PC-9 (cell line): ENCODE data around the gene CACHD1. TPM values are rescaled to one million over a fixed set of nuclear protein-coding genes. Genes with fewer than 3 reads are reported as not detected.

Experiments used
- BruUV-seq: library from RNA; stranded (reverse); fragments of 400-500 nt; replicated peaks from 2 replicates; lab custom pipeline; 2021; lab: Mats Ljungman, UMichigan
- CTCF ChIA-PET: fragments of 300-600 bp; sonication (Branson Sonifier 250); formaldehyde crosslinking; loops from one replicate; lab custom pipeline; 2022; ENCODE audit warnings: antibody characterized with exemption; lab: Charles Lee
- POLR2A ChIA-PET: fragments of 300-600 bp; sonication (Branson Sonifier 250); formaldehyde crosslinking; loops from one replicate; lab custom pipeline; 2022; ENCODE audit warnings: antibody characterized with exemption; ENCODE audit not compliant: unreplicated experiment; lab: Charles Lee
- DNase-seq, 2 experiments: peaks; one replicate each; pipeline versions ENCODE4 v3.0.0 to v3.0.0-alpha.2; 2015 to 2022; ENCODE audit warnings: mixed read lengths in 1 of 2
- H2AFZ ChIP-seq: fragments of 200-600 bp; sonication (generic); 2 replicates; pipeline ENCODE4 v1.8.1; 2017; ENCODE audit warnings: antibody characterized with exemption
- H3F3A ChIP-seq: fragments of 200-600 bp; sonication (generic); 2 replicates; pipeline ENCODE4 v1.8.1; 2017; ENCODE audit warnings: antibody characterized with exemption, mild to moderate bottlenecking, low read depth; ENCODE audit not compliant: insufficient read depth
- H3K27ac ChIP-seq: fragments of 200-600 bp; sonication (generic); 2 replicates; pipeline ENCODE4 v1.6.1; 2016; ENCODE audit warnings: mixed run types
- H3K27me3 ChIP-seq: fragments of 200-600 bp; sonication (generic); 2 replicates; pipeline ENCODE4 v1.6.1; 2016; ENCODE audit warnings: low read depth, mixed run types; ENCODE audit not compliant: insufficient read depth
- H3K36me3 ChIP-seq: fragments of 200-600 bp; sonication (generic); 2 replicates; pipeline ENCODE4 v1.6.1; 2016; ENCODE audit warnings: low read depth, mixed run types
- H3K4me1 ChIP-seq: fragments of 200-600 bp; sonication (generic); replicated peaks from 2 replicates; pipeline ENCODE4 v1.6.1; 2016; ENCODE audit warnings: mixed run types; ENCODE audit not compliant: insufficient read depth
- H3K4me2 ChIP-seq: fragments of 200-600 bp; sonication (generic); 2 replicates; pipeline ENCODE4 v1.6.1; 2017; ENCODE audit warnings: mixed run types
- H3K4me3 ChIP-seq: fragments of 200-600 bp; sonication (generic); 2 replicates; pipeline ENCODE4 v1.6.1; 2016; ENCODE audit warnings: mixed run types
- H3K79me2 ChIP-seq: fragments of 200-600 bp; sonication (generic); 2 replicates; pipeline ENCODE4 v1.6.1; 2017; ENCODE audit warnings: low read depth, mixed run types
- H3K9me2 ChIP-seq: fragments of 200-600 bp; sonication (generic); 2 replicates; pipeline ENCODE4 v1.8.1; 2017; ENCODE audit warnings: mild to moderate bottlenecking; ENCODE audit not compliant: insufficient read depth
- H3K9me3 ChIP-seq: fragments of 200-600 bp; sonication (generic); 2 replicates; pipeline ENCODE4 v1.8.1; 2016; ENCODE audit warnings: low read depth; ENCODE audit not compliant: insufficient read depth
- H4K20me1 ChIP-seq: fragments of 200-600 bp; sonication (generic); 2 replicates; pipeline ENCODE4 v1.8.1; 2017; ENCODE audit not compliant: insufficient read depth
- EZH2 ChIP-seq: fragments of 200-600 bp; sonication (generic); IDR thresholded peaks from 2 replicates; pipeline ENCODE4 v1.8.0; 2017; ENCODE audit warnings: antibody characterized with exemption, low read depth
- intact Hi-C: fragments of 100-400 bp; cut with micrococcal nuclease; formaldehyde crosslinking; loops from one replicate; pipeline ENCODE4 v1.10.0; 2022; ENCODE audit not compliant: unreplicated experiment
- total RNA-seq: library from RNA; stranded (reverse); gene quantifications from 2 replicates; pipeline ENCODE4 v1.2.3, GENCODE V29; 2021
- TF ChIP-seq, protein P1 (sequence below): fragments of 200-600 bp; sonication (generic); conservative IDR thresholded peaks from 2 replicates; pipeline ENCODE4 v1.6.1; 2017; ENCODE audit warnings: mixed run types, antibody characterized with exemption, mild to moderate bottlenecking, moderate library complexity

The CACHD1 gene
- total RNA-seq, 1 experiment from 2014 or later, result 3.1 TPM

DNA sequence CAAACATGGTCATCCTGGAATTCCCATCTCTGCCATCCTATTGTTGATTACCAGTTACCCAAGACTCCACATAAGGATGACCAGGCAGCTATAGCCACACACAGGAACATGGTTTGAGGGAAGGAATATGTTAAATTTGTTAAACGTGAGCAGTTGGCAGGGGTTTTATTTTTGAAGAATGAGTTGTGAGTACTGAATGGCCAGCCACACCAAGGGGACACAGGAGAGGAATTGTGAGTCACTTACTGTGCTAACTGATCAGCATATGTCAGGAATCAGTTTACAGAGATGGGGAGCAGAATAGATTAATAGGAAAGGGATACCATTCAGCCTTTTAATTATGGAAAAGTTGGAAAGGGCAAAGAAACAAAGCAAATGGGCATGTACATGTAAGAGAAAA lies 235.7 kb downstream of the CACHD1 start:
- Histone ChIP-seq H3K27me3 (no peaks in the 10 kb centered on the region), H3F3A (no peaks in the 10 kb centered on the region), H3K27ac (no peak overlapping the region), H3K9me2 (no peaks in the 10 kb centered on the region), H3K4me1 (no peaks in the 10 kb centered on the region), H4K20me1 (no peaks in the 10 kb centered on the region), H2AFZ (no peak overlapping the region), H3K36me3 (no peaks in the 10 kb centered on the region), H3K4me2 (no peak overlapping the region), H3K79me2 (no peaks in the 10 kb centered on the region), H3K4me3 (no peak overlapping the region), H3K9me3 (no peaks in the 10 kb centered on the region)
- no TSS peak for BruUV-seq
- ChIA-PET CTCF (no interaction called here), POLR2A (interaction anchor here (0.6 kb wide), 1 partner anchor 272 kb away, joined by 3 read pairs; no protein-coding TSS in a partner anchor)
- TF ChIP-seq EZH2, result no peak
- TF ChIP-seq, protein P1, sequence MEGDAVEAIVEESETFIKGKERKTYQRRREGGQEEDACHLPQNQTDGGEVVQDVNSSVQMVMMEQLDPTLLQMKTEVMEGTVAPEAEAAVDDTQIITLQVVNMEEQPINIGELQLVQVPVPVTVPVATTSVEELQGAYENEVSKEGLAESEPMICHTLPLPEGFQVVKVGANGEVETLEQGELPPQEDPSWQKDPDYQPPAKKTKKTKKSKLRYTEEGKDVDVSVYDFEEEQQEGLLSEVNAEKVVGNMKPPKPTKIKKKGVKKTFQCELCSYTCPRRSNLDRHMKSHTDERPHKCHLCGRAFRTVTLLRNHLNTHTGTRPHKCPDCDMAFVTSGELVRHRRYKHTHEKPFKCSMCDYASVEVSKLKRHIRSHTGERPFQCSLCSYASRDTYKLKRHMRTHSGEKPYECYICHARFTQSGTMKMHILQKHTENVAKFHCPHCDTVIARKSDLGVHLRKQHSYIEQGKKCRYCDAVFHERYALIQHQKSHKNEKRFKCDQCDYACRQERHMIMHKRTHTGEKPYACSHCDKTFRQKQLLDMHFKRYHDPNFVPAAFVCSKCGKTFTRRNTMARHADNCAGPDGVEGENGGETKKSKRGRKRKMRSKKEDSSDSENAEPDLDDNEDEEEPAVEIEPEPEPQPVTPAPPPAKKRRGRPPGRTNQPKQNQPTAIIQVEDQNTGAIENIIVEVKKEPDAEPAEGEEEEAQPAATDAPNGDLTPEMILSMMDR, result no peak
- no peak for DNase-seq
- intact Hi-C loops, result no loop called here

DNA sequence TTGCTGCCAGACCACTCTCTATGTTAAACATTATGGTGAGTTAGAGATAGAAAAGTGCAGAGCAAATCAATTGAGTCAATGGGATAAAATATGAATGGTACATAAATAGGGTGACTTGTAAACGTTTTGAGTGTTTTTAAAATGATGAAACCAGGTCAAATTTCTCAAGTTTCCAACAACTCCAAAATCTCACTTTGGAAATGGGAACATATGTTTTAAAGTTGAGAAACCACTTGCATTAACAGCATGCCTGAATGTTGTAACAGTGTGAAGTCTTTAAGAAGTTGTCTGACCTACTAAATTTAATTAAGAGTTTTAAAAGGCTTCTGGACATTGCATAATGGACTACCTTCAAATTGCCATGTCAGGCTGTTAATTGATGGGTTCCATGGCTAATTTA lies 241.3 kb downstream of the CACHD1 start:
- Histone ChIP-seq H3K9me3 (no peaks in the 10 kb centered on the region), H3K4me1 (no peaks in the 10 kb centered on the region), H2AFZ (no peak overlapping the region), H3K9me2 (no peaks in the 10 kb centered on the region), H4K20me1 (no peaks in the 10 kb centered on the region), H3K27me3 (no peaks in the 10 kb centered on the region), H3K36me3 (no peaks in the 10 kb centered on the region), H3K27ac (no peak overlapping the region), H3F3A (no peaks in the 10 kb centered on the region), H3K4me3 (no peak overlapping the region), H3K4me2 (no peak overlapping the region), H3K79me2 (no peaks in the 10 kb centered on the region)
- intact Hi-C loops, result no loop called here
- TF ChIP-seq, protein P1, result no peak
- no peak for TF ChIP-seq EZH2
- CTCF ChIA-PET, result interaction anchor here (0.7 to 1.0 kb wide), 2 partner anchors 94 to 368 kb away, joined by 4 to 6 read pairs; no protein-coding TSS in a partner anchor
- no peak for DNase-seq
- POLR2A ChIA-PET, result no interaction called here
- BruUV-seq, result no TSS peak

DNA sequence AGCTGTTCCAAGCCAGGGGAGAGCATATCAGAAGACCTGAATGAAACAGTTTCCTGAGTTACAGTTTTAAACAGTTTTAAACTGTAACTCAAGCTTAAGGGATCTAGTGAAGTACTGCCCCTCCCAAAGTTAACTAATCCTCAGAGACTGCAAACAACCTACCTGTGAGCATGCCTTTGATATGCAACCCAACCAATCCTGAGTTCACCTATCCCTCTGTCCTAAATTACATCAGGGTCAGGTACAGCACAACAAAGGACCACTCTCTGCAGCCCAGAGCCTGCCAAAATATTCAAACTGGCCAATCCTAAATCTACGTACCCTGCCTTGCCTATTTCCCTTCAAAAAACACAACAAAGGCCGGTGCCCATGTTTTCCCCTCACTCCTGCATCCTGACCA lies 242.1 kb downstream of the CACHD1 start:
- Histone ChIP-seq H4K20me1 (no peaks in the 10 kb centered on the region), H3K4me3 (no peak overlapping the region), H3K27ac (no peak overlapping the region), H3K79me2 (no peaks in the 10 kb centered on the region), H3K36me3 (no peaks in the 10 kb centered on the region), H3K4me1 (no peaks in the 10 kb centered on the region), H2AFZ (no peak overlapping the region), H3K4me2 (no peak overlapping the region), H3K9me3 (no peaks in the 10 kb centered on the region), H3K9me2 (no peaks in the 10 kb centered on the region), H3F3A (no peaks in the 10 kb centered on the region), H3K27me3 (no peaks in the 10 kb centered on the region)
- no peak for TF ChIP-seq EZH2
- intact Hi-C loops, result no loop called here
- POLR2A ChIA-PET, result no interaction called here
- DNase-seq, result no peak
- BruUV-seq, result no TSS peak
- CTCF ChIA-PET, result interaction anchor here (1.0 kb wide), 1 partner anchor 94 kb away, joined by 4 read pairs; no protein-coding TSS in a partner anchor

DNA sequence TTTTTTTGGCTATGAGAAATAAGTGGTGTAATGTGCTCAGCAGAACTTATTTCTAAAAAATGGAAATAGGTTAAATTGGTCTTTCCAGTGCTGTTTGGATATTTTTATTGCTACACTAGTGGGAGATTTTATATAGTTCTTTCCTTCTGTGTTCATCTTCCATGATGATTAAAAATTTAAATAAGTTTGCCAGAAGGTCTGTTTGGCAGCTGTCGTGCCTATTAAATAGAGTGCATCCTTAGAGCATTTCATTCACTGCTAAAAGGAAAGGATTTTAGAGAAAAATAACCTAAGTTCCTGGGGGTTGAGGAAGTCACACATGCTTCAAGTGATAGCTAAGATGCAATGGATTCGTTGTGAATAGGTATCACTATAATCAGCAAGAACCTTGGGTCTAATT lies 245.3 kb downstream of the CACHD1 start:
- DNase-seq, result no peak
- Histone ChIP-seq H3K36me3 (no peaks in the 10 kb centered on the region), H3K79me2 (no peaks in the 10 kb centered on the region), H3K27ac (no peak overlapping the region), H3F3A (no peaks in the 10 kb centered on the region), H3K4me2 (no peak overlapping the region), H4K20me1 (no peaks in the 10 kb centered on the region), H3K9me2 (no peaks in the 10 kb centered on the region), H3K27me3 (no peaks in the 10 kb centered on the region), H2AFZ (no peak overlapping the region), H3K4me3 (no peak overlapping the region), H3K4me1 (no peaks in the 10 kb centered on the region), H3K9me3 (no peaks in the 10 kb centered on the region)
- TF ChIP-seq, protein P1, result no peak
- no peak for TF ChIP-seq EZH2
- ChIA-PET CTCF (no interaction called here), POLR2A (no interaction called here)
- no TSS peak for BruUV-seq
- intact Hi-C loops, result no loop called here
